HEK293 (cell line): ENCODE results near the gene CAMSAP3.

Source experiments
- CTCF ChIA-PET: fragments of 350-600 bp; formaldehyde crosslinking; extraction: SDS; loops from one replicate; lab custom pipeline; 2021; ENCODE audit warnings: antibody characterized with exemption; lab: Yijun Ruan, JAX
- POLR2A ChIA-PET: fragments of 300-600 bp; formaldehyde crosslinking; extraction: SDS; loops from one replicate; lab custom pipeline; 2020; ENCODE audit warnings: antibody characterized with exemption, inconsistent platforms; lab: Yijun Ruan, JAX
- H3K27ac ChIP-seq: fragments of 200-500 bp; sonication (Bioruptor generic); 2 replicates; pipeline ENCODE4 v1.5.1; 2014; ENCODE audit warnings: low read depth, low read length, control low read depth, inconsistent platforms; ENCODE audit errors: extremely low read depth
- H3K36me3 ChIP-seq, 2 experiments: fragments of 200-500 bp in 1 of 2; sonication (Bioruptor generic) in 1 of 2; 1 replicate in 1 of 2; 2 replicates in 1 of 2; pipeline ENCODE4 v1.5.1; 2014 to 2017; ENCODE audit warnings: inconsistent platforms in 2 of 2, low read length in 2 of 2; ENCODE audit not compliant: control insufficient read depth in 2 of 2, insufficient read depth in 1 of 2
- H3K4me1 ChIP-seq: fragments of 200-500 bp; sonication (Bioruptor generic); 2 replicates; pipeline ENCODE4 v1.5.1; 2014; ENCODE audit warnings: mild to moderate bottlenecking, low read length, inconsistent platforms; ENCODE audit not compliant: control insufficient read depth, insufficient read depth
- H3K4me3 ChIP-seq: 2 replicates; pipeline ENCODE4 v1.5.1; 2011; ENCODE audit warnings: low read depth, mild to moderate bottlenecking, control low read depth, low read length, moderate library complexity
- H3K9me3 ChIP-seq: fragments of 200-500 bp; sonication (Bioruptor generic); 2 replicates; pipeline ENCODE4 v1.5.1; 2014; ENCODE audit warnings: low read depth, low read length, inconsistent platforms; ENCODE audit not compliant: control insufficient read depth, insufficient read depth
- GLI4 ChIP-seq: fragments of 450-650 bp; formaldehyde crosslinking; IDR thresholded peaks from 2 replicates; pipeline ENCODE4 v1.5.1; 2016; ENCODE audit warnings: missing biosample characterization, missing genetic modification characterization
- GLIS1 ChIP-seq: fragments of 450-650 bp; formaldehyde crosslinking; IDR thresholded peaks from 2 replicates; pipeline ENCODE4 v1.5.1; 2016; ENCODE audit warnings: missing biosample characterization, missing genetic modification characterization
- GLIS2 ChIP-seq: fragments of 450-650 bp; formaldehyde crosslinking; IDR thresholded peaks from 2 replicates; pipeline ENCODE4 v1.5.1; 2016; ENCODE audit warnings: missing biosample characterization, missing genetic modification characterization
- KLF7 ChIP-seq: fragments of 450-650 bp; formaldehyde crosslinking; IDR thresholded peaks from 2 replicates; pipeline ENCODE4 v1.5.1; 2016; ENCODE audit warnings: missing biosample characterization, missing genetic modification characterization, borderline replicate concordance
- OSR2 ChIP-seq: fragments of 450-650 bp; formaldehyde crosslinking; IDR thresholded peaks from 2 replicates; pipeline ENCODE4 v1.5.1; 2016; ENCODE audit warnings: missing biosample characterization, missing genetic modification characterization
- SCRT2 ChIP-seq: fragments of 450-650 bp; formaldehyde crosslinking; IDR thresholded peaks from 2 replicates; pipeline ENCODE4 v1.5.1; 2016; ENCODE audit warnings: missing biosample characterization, missing genetic modification characterization
- ZBTB20 ChIP-seq: fragments of 450-650 bp; formaldehyde crosslinking; IDR thresholded peaks from 2 replicates; pipeline ENCODE4 v1.5.1; 2016; ENCODE audit warnings: missing biosample characterization, missing genetic modification characterization
- ZBTB7A ChIP-seq: fragments of 450-650 bp; formaldehyde crosslinking; IDR thresholded peaks from 2 replicates; pipeline ENCODE4 v1.5.1; 2016; ENCODE audit warnings: low read depth, missing biosample characterization, missing genetic modification characterization
- ZEB2 ChIP-seq: fragments of 450-650 bp; formaldehyde crosslinking; IDR thresholded peaks from 2 replicates; pipeline ENCODE4 v1.5.1; 2016; ENCODE audit warnings: missing biosample characterization, missing genetic modification characterization
- ZFHX2 ChIP-seq: fragments of 450-650 bp; formaldehyde crosslinking; conservative IDR thresholded peaks from 2 replicates; pipeline ENCODE4 v1.5.1; 2016; ENCODE audit warnings: missing biosample characterization, missing genetic modification characterization
- ZFP69B ChIP-seq: fragments of 450-650 bp; formaldehyde crosslinking; IDR thresholded peaks from 2 replicates; pipeline ENCODE4 v1.5.1; 2016; ENCODE audit warnings: missing biosample characterization, missing genetic modification characterization
- ZIC2 ChIP-seq: fragments of 450-650 bp; formaldehyde crosslinking; IDR thresholded peaks from 2 replicates; pipeline ENCODE4 v1.5.1; 2016; ENCODE audit warnings: missing biosample characterization, missing genetic modification characterization
- ZNF10 ChIP-seq: fragments of 450-650 bp; formaldehyde crosslinking; IDR thresholded peaks from 2 replicates; pipeline ENCODE4 v1.5.1; 2017; ENCODE audit warnings: missing biosample characterization, missing genetic modification characterization
- ZNF112 ChIP-seq: fragments of 450-650 bp; formaldehyde crosslinking; IDR thresholded peaks from 2 replicates; pipeline ENCODE4 v1.5.0; 2017; ENCODE audit warnings: missing biosample characterization, missing genetic modification characterization
- ZNF23 ChIP-seq: fragments of 450-650 bp; formaldehyde crosslinking; IDR thresholded peaks from 2 replicates; pipeline ENCODE4 v1.5.1; 2016; ENCODE audit warnings: missing biosample characterization, missing genetic modification characterization, borderline replicate concordance
- ZNF335 ChIP-seq: fragments of 450-650 bp; formaldehyde crosslinking; conservative IDR thresholded peaks from 2 replicates; pipeline ENCODE4 v1.5.1; 2016; ENCODE audit warnings: missing biosample characterization, missing genetic modification characterization
- ZNF621 ChIP-seq: fragments of 450-650 bp; formaldehyde crosslinking; IDR thresholded peaks from 2 replicates; pipeline ENCODE4 v1.5.1; 2017; ENCODE audit warnings: missing biosample characterization, missing genetic modification characterization
- ZNF664 ChIP-seq: fragments of 450-650 bp; formaldehyde crosslinking; IDR thresholded peaks from 2 replicates; pipeline ENCODE4 v1.5.1; 2016; ENCODE audit warnings: missing biosample characterization, missing genetic modification characterization
- ZNF843 ChIP-seq: fragments of 450-650 bp; formaldehyde crosslinking; IDR thresholded peaks from 2 replicates; pipeline ENCODE4 v1.5.1; 2016; ENCODE audit warnings: missing biosample characterization, missing genetic modification characterization
- ZXDB ChIP-seq: fragments of 450-650 bp; formaldehyde crosslinking; IDR thresholded peaks from 2 replicates; pipeline ENCODE4 v1.5.1; 2016; ENCODE audit warnings: missing biosample characterization, missing genetic modification characterization
- TF ChIP-seq, protein P1 (sequence below): fragments of 450-650 bp; formaldehyde crosslinking; IDR thresholded peaks from 2 replicates; pipeline ENCODE4 v1.5.1; 2016; ENCODE audit warnings: missing biosample characterization, missing genetic modification characterization
- TF ChIP-seq, protein P2 (sequence below): fragments of 450-650 bp; formaldehyde crosslinking; IDR thresholded peaks from 2 replicates; pipeline ENCODE4 v1.5.1; 2016; ENCODE audit warnings: missing biosample characterization, missing genetic modification characterization
- TF ChIP-seq, protein P3 (sequence below): fragments of 450-650 bp; formaldehyde crosslinking; optimal IDR thresholded peaks from 2 replicates; pipeline ENCODE3; 2016; ENCODE audit warnings: missing biosample characterization, mild to moderate bottlenecking, missing genetic modification characterization
- TF ChIP-seq, protein P4 (sequence below): fragments of 450-650 bp; formaldehyde crosslinking; conservative IDR thresholded peaks from 2 replicates; pipeline ENCODE4 v1.5.1; 2016; ENCODE audit warnings: low read depth, missing biosample characterization, missing genetic modification characterization

Gene CAMSAP3

DNA sequence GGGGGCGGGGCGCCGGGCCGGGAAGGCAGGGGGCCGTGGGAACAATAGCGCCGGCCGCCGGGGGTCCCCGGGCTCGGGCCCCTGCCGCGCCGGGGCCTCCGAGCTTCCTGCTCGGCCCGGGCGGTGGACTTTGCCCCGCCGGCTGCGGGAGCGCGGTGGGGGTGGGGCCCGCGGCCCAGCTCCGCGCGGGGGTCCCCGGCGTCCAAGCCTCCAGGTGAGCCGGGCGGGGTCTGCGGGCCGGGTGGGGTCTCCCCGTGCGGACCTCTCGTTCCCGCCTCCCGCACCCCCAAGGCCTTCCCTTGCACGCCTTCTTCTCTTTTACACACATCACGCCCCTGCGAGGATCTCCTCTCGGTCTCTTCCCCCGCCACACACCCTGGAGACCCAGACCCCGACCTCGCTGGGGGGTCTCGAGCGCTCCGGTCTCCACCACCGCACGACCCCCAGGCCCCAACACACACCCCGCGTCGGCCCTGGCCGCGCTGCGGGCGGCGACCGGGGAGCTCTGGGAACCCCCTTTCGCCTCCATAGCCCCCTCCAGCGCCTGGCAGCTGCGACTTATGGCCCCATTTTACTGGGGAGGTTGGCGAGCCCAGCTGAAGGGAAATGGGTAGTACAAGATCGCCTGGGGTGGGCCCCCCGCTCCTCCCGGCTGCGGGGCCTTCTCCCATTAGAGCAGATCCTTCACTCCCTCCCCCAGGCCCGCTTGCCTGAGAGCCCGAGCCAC is 711 bp downstream of the CAMSAP3 start:
- Histone ChIP-seq H3K4me1 (peaks cover 8% of the 10 kb centered on the region), H3K27ac (no peak overlapping the region; the same call in 1 of the 2 replicates), H3K36me3 (peaks cover 0 to 3% of the 10 kb centered on the region in 2 experiments; a peak in 2 of 3 replicates), H3K9me3 (no peaks in the 10 kb centered on the region), H3K4me3 (peak overlapping the region; percentile 70)
- CTCF ChIA-PET: interaction anchor here (1.0 to 6.5 kb wide), 3 partner anchors 9 to 56 kb away, joined by 3 to 29 read pairs (median 6); no protein-coding TSS in a partner anchor
- TF ChIP-seq GLI4 (tag by site-specific recombination): no peak
- TF ChIP-seq ZEB2: 0 out of 2 replicates have a peak, but pooled peaks have one; percentile 31
- TF ChIP-seq, protein P1, sequence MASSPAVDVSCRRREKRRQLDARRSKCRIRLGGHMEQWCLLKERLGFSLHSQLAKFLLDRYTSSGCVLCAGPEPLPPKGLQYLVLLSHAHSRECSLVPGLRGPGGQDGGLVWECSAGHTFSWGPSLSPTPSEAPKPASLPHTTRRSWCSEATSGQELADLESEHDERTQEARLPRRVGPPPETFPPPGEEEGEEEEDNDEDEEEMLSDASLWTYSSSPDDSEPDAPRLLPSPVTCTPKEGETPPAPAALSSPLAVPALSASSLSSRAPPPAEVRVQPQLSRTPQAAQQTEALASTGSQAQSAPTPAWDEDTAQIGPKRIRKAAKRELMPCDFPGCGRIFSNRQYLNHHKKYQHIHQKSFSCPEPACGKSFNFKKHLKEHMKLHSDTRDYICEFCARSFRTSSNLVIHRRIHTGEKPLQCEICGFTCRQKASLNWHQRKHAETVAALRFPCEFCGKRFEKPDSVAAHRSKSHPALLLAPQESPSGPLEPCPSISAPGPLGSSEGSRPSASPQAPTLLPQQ (tag by site-specific recombination): peak; percentile 74
- peak; percentile 82 for TF ChIP-seq GLIS1 (tag by site-specific recombination)
- TF ChIP-seq, protein P2, sequence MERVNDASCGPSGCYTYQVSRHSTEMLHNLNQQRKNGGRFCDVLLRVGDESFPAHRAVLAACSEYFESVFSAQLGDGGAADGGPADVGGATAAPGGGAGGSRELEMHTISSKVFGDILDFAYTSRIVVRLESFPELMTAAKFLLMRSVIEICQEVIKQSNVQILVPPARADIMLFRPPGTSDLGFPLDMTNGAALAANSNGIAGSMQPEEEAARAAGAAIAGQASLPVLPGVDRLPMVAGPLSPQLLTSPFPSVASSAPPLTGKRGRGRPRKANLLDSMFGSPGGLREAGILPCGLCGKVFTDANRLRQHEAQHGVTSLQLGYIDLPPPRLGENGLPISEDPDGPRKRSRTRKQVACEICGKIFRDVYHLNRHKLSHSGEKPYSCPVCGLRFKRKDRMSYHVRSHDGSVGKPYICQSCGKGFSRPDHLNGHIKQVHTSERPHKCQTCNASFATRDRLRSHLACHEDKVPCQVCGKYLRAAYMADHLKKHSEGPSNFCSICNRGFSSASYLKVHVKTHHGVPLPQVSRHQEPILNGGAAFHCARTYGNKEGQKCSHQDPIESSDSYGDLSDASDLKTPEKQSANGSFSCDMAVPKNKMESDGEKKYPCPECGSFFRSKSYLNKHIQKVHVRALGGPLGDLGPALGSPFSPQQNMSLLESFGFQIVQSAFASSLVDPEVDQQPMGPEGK (tag by site-specific recombination): peak; percentile 54; the same call in 1 of the 2 replicates
- TF ChIP-seq ZNF335 (tag by site-specific recombination): peak; percentile 78
- TF ChIP-seq ZFP69B (tag by site-specific recombination): peak; percentile 52; the same call in 1 of the 2 replicates
- TF ChIP-seq ZNF621 (tag by site-specific recombination): no peak
- TF ChIP-seq, protein P3, sequence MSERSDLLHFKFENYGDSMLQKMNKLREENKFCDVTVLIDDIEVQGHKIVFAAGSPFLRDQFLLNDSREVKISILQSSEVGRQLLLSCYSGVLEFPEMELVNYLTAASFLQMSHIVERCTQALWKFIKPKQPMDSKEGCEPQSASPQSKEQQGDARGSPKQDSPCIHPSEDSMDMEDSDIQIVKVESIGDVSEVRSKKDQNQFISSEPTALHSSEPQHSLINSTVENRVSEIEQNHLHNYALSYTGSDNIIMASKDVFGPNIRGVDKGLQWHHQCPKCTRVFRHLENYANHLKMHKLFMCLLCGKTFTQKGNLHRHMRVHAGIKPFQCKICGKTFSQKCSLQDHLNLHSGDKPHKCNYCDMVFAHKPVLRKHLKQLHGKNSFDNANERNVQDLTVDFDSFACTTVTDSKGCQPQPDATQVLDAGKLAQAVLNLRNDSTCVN (tag by site-specific recombination): peak; percentile 48
- TF ChIP-seq ZXDB (tag by site-specific recombination): no peak
- TF ChIP-seq ZFHX2 (tag by site-specific recombination): 0 out of 2 replicates have a peak, but pooled peaks have one; percentile 2
- peak; percentile 59 for TF ChIP-seq ZIC2 (tag by site-specific recombination)
- TF ChIP-seq, protein P4, sequence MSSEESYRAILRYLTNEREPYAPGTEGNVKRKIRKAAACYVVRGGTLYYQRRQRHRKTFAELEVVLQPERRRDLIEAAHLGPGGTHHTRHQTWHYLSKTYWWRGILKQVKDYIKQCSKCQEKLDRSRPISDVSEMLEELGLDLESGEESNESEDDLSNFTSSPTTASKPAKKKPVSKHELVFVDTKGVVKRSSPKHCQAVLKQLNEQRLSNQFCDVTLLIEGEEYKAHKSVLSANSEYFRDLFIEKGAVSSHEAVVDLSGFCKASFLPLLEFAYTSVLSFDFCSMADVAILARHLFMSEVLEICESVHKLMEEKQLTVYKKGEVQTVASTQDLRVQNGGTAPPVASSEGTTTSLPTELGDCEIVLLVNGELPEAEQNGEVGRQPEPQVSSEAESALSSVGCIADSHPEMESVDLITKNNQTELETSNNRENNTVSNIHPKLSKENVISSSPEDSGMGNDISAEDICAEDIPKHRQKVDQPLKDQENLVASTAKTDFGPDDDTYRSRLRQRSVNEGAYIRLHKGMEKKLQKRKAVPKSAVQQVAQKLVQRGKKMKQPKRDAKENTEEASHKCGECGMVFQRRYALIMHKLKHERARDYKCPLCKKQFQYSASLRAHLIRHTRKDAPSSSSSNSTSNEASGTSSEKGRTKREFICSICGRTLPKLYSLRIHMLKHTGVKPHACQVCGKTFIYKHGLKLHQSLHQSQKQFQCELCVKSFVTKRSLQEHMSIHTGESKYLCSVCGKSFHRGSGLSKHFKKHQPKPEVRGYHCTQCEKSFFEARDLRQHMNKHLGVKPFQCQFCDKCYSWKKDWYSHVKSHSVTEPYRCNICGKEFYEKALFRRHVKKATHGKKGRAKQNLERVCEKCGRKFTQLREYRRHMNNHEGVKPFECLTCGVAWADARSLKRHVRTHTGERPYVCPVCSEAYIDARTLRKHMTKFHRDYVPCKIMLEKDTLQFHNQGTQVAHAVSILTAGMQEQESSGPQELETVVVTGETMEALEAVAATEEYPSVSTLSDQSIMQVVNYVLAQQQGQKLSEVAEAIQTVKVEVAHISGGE (tag by site-specific recombination): no peak
- no peak for TF ChIP-seq ZNF843
- TF ChIP-seq GLIS2 (tag by site-specific recombination): peak; percentile 78
- POLR2A ChIA-PET: interaction anchor here (0.6 to 2.1 kb wide), 4 partner anchors 9 to 33 kb away, joined by 3 to 13 read pairs (median 7); partner anchors contain the start of genes PET100 and XAB2

DNA sequence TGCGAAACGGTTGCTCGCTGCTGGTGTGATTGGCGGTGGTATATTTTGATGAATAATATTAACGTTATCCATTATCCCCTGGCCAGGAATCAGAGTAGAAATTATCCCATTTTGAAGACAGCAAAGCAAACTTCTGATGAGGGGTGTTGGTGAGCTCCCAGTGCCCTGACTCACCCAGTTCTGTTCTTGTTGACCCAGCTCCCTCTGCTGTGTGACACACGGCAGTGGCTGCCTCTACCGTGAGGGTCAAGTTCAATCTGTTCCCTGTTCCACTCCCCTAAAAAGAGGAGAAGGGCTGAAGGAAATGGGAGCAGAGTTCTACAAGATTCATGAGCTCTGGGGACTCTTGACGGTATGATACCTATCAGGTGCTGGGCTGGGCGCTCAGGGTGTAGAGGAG is 2.0 kb downstream of the CAMSAP3 start:
- Histone ChIP-seq H3K9me3 (no peaks in the 10 kb centered on the region), H3K36me3 (peaks cover 0 to 3% of the 10 kb centered on the region in 2 experiments; a peak in 2 of 3 replicates), H3K4me1 (peaks cover 8% of the 10 kb centered on the region), H3K4me3 (no peak overlapping the region), H3K27ac (no peak overlapping the region)
- CTCF ChIA-PET: interaction anchor here (0.9 to 6.5 kb wide), 4 partner anchors 13 to 332 kb away, joined by 3 to 29 read pairs (median 5); no protein-coding TSS in a partner anchor
- peak; percentile 35; the same call in 1 of the 2 replicates for TF ChIP-seq ZBTB20 (tag by site-specific recombination)
- TF ChIP-seq ZNF10: peak; percentile 62; the same call in 1 of the 2 replicates
- TF ChIP-seq SCRT2 (tag by site-specific recombination): 0 out of 2 replicates have a peak, but pooled peaks have one; percentile 23
- no peak for TF ChIP-seq ZNF23 (tag by site-specific recombination)
- TF ChIP-seq ZBTB7A (tag by site-specific recombination): no peak
- TF ChIP-seq ZNF664 (tag by site-specific recombination): no peak
- TF ChIP-seq KLF7 (tag by site-specific recombination): no peak
- TF ChIP-seq OSR2: no peak
- TF ChIP-seq ZNF112 (tag by site-specific recombination): no peak
- POLR2A ChIA-PET: interaction anchor here (1.1 kb wide), 1 partner anchor 21 kb away, joined by 5 read pairs; no protein-coding TSS in a partner anchor
